ENCODE measurements around the gene LTBP1. TPM values are rescaled to one million over a fixed set of nuclear protein-coding genes. Genes with fewer than 3 reads are reported as not detected.
"Not testable (repeated sequence)": the region's sequence is repeated elsewhere in the genome, so short reads cannot be mapped to it uniquely, and the experiment has no call there.

Gene LTBP1
- total RNA-seq, 4 donors from 2014 or later: 3.8 to 20.8 (median 11.3) TPM

DNA sequence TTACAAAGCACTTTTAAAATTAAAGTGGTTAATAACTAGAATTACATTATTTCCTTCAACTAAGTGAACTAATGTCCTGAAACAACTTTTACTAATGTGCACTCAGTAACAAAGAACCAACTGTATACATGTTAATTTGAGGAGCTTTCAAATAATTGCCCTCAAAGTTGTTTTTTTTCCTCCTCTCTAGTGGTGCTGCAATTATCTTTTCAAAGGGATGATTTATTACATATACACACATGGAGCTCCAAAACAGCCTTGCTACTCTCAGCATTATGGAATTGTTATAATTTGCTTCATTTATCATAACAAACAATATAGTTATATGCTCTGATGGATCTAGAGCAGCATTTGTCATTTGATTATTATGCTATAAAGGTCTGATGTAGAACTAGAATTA is 283.4 kb downstream of the LTBP1 start:
- intact Hi-C loops (cut with DNase I; ENCODE audit: low total_unique reads): no loop called here
- no peak for DNase-seq (ENCODE audit: low spot score in 2 of 2)
- H3K4me3 ChIP-seq (ENCODE audit: low read depth, poor library complexity, severe bottlenecking): no peak overlapping the region
- TF ChIP-seq POLR2A (IDR thresholded peaks at IDR 0.05): no peak
- TF ChIP-seq, protein P1, sequence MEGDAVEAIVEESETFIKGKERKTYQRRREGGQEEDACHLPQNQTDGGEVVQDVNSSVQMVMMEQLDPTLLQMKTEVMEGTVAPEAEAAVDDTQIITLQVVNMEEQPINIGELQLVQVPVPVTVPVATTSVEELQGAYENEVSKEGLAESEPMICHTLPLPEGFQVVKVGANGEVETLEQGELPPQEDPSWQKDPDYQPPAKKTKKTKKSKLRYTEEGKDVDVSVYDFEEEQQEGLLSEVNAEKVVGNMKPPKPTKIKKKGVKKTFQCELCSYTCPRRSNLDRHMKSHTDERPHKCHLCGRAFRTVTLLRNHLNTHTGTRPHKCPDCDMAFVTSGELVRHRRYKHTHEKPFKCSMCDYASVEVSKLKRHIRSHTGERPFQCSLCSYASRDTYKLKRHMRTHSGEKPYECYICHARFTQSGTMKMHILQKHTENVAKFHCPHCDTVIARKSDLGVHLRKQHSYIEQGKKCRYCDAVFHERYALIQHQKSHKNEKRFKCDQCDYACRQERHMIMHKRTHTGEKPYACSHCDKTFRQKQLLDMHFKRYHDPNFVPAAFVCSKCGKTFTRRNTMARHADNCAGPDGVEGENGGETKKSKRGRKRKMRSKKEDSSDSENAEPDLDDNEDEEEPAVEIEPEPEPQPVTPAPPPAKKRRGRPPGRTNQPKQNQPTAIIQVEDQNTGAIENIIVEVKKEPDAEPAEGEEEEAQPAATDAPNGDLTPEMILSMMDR (IDR thresholded peaks at IDR 0.05): no peak

DNA sequence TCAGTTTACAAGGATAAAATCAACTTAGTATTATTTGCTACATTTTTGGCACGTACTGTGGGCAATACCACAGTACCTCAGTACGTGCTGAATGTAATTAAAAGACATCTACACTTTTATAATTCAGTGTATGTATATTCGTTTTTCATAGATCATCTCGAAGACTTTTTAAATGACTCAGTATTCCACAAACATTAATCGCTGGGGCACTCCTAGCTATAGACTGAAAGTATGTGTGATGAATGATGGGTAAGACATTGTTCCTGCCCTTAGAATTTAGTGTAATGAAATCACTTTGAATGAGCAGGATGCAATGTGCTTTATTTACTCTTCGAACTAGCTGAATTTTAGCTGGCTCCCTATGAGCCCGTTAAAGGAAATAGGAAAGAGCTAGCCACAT is 284.1 kb downstream of the LTBP1 start:
- intact Hi-C loops (cut with DNase I; ENCODE audit: low total_unique reads): no loop called here
- no peak for TF ChIP-seq POLR2A (IDR thresholded peaks at IDR 0.05)
- H3K4me3 ChIP-seq (ENCODE audit: low read depth, poor library complexity, severe bottlenecking): no peak overlapping the region
- WGBS, 2 donors: 86 to 91% methylated on average over 6 to 7 of the region's 7 CpGs
- no peak for DNase-seq (ENCODE audit: low spot score in 2 of 2)

DNA sequence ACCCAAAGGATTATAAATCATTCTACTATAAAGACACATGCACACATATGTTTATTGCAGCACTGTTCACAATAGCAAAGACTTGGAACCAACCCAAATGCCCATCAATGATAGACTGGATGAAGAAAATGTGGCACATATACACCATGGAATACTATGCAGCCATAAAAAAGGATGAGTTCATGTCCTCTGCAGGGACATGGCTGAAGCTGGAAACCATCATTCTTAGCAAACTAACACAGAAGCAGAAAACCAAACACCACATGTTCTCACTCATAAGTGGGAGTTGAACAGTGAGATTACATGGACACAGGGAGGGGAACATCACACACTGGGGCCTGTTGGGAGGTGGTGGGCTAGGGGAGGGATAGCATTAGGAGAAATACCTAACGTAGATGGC is 288.8 kb downstream of the LTBP1 start:
- DNase-seq (ENCODE audit: low spot score in 2 of 2); intact Hi-C loops (cut with DNase I; ENCODE audit: low total_unique reads); H3K4me3 ChIP-seq (ENCODE audit: low read depth, poor library complexity, severe bottlenecking): not testable (repeated sequence)
- 100% methylated on average over 1 of the region's 1 CpG for WGBS, 2 donors

DNA sequence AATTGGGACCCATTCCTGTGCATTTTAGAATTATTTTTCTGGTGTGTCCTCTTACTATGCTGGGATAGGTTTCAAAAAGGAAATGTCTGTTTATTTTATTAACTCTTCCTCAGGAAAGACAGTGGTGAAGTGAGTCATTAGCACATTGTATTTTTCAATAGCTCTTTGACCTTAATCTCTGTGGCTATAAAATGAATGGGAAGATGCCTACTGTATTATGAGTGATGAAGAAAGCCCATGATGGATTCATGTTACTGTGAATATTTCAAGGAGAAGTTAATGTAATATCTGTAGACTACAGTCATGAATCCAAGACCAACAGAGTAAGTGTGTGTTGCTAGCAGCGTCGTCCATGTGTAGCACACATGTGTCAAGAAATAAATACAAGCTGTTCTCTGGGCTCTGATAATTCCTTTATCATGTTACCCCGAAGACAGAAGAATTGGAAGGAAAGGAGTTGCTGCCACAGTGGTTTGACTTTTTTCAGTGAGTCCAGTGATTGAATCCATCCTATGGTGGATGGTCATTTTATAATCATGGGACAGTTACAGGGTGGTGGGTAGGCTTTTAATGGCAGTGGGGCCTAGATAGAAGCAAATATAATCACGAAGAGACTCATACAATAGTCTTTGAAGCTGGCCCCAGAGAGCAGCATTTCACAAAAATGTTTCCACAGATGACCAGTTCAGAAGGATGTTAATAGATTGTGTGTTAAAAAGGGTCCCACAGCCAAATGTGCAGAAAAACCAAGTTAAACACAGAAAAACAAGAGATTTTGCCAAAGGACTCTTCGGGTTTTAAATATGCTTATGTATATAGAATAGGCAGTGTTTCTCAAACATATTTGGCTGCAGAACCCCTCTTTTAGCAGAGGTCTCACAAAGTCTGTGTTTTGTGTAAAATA is 290.0 kb downstream of the LTBP1 start:
- H3K4me3 ChIP-seq (ENCODE audit: low read depth, poor library complexity, severe bottlenecking): no peak overlapping the region
- intact Hi-C loops (cut with DNase I; ENCODE audit: low total_unique reads): no loop called here
- no peak for TF ChIP-seq POLR2A (IDR thresholded peaks at IDR 0.05)
- TF ChIP-seq, protein P1 (IDR thresholded peaks at IDR 0.05): no peak
- DNase-seq (ENCODE audit: low spot score in 2 of 2): no peak
- WGBS, 2 donors: 77 to 81% methylated on average over 5 of the region's 5 CpGs

DNA sequence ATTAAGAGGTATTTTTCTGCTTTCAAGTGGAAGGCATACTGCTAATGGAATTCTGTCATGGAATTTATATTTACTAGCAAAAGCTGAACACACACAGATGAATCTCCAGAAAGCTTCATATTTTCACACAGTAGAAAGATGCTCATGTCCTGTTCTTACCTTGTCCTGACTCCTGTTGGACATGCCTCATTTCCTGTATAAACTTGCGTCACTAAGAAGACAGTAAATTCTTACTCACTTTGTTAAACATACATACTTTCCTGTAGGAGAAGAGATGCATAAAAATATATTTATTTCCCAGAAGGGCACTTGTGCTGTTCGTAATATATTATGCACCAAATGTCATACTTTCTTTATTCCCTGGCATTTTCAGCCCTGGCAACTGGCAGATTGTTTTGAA is 291.4 kb downstream of the LTBP1 start:
- intact Hi-C loops (cut with DNase I; ENCODE audit: low total_unique reads): no loop called here
- H3K4me3 ChIP-seq (ENCODE audit: low read depth, poor library complexity, severe bottlenecking): no peak overlapping the region
- DNase-seq (ENCODE audit: low spot score in 2 of 2): no peak
- 88 to 90% methylated on average over 2 of the region's 2 CpGs for WGBS, 2 donors
- no peak for TF ChIP-seq POLR2A (IDR thresholded peaks at IDR 0.05)
- TF ChIP-seq, protein P1 (IDR thresholded peaks at IDR 0.05): no peak

DNA sequence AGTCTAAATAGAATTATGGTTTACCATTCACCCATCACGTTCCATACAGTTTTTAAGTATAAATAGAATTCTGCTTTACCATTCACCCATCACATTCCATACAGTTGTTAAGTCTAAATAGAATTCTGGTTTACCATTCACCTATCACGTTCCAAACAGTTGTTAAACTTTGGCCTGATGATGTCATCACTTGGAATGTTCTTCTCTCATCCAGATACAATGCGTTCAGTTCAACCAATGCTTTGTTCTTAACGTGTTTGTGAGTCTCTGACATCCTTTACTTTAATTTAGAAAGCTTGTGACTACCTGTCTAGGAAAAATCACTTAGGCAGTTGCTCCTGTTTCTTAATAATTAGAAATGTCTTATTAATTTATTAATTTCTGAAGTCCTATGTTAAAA is 293.4 kb downstream of the LTBP1 start:
- intact Hi-C loops (cut with DNase I; ENCODE audit: low total_unique reads): no loop called here
- TF ChIP-seq POLR2A (IDR thresholded peaks at IDR 0.05): no peak
- TF ChIP-seq, protein P1 (IDR thresholded peaks at IDR 0.05): no peak
- H3K4me3 ChIP-seq (ENCODE audit: low read depth, poor library complexity, severe bottlenecking): no peak overlapping the region
- WGBS, 2 donors: 71 to 72% methylated on average over 4 of the region's 4 CpGs
- no peak for DNase-seq (ENCODE audit: low spot score in 2 of 2)

DNA sequence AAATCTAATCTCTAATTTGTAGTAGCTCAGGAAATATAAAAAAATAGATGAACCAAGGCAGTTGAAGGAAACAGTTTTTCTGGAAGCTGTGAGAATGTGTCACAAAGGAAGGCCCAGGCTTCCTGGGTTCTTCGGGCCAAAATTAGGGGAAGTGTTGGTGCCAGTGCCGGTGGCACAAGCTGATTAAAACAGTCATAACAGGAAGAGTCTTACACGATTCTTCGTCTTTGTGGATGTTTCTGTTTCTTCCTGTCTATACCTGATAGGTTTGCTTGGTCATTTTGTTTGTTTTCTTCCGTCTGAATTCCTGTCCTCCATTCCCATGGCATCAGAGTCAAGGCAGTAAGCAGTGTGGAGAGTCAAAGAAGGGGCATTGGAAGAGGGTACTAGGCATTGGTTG is 294.3 kb downstream of the LTBP1 start:
- DNase-seq (ENCODE audit: low spot score in 2 of 2): no peak
- 77 to 84% methylated on average over 5 of the region's 5 CpGs for WGBS, 2 donors
- no peak overlapping the region for H3K4me3 ChIP-seq (ENCODE audit: low read depth, poor library complexity, severe bottlenecking)
- TF ChIP-seq POLR2A (IDR thresholded peaks at IDR 0.05): no peak
- TF ChIP-seq, protein P1 (IDR thresholded peaks at IDR 0.05): no peak
- intact Hi-C loops (cut with DNase I; ENCODE audit: low total_unique reads): no loop called here

Measured in lower leg skin (tissue), 4 donors.